A549 (cell line): ENCODE measurements around the gene UPB1.

Experiments used
- CHD2 ChIP-seq: fragments of 150-350 bp; IDR thresholded peaks from 2 replicates; pipeline ENCODE4 v1.6.1; 2014; ENCODE audit warnings: low read length; ENCODE audit not compliant: partially characterized antibody
- CTCF ChIP-seq: fragments of >200 bp; sonication (Bioruptor Twin); formaldehyde crosslinking; IDR thresholded peaks from 3 replicates; pipeline ENCODE4 v1.5.1; 2016
- HMGXB4 ChIP-seq: fragments of 250-450 bp; sonication (Bioruptor Pico); IDR thresholded peaks from 2 replicates; pipeline ENCODE4 v1.5.0; 2021; ENCODE audit warnings: mild to moderate bottlenecking, moderate library complexity, borderline replicate concordance
- MAFK ChIP-seq: fragments of 450-650 bp; IDR thresholded peaks from 2 replicates; pipeline ENCODE4 v1.6.1; 2014; ENCODE audit not compliant: partially characterized antibody
- MYC ChIP-seq: IDR thresholded peaks from 2 replicates; pipeline ENCODE4 v1.6.1; 2012; ENCODE audit warnings: mild to moderate bottlenecking, inconsistent platforms, low read length, improper control_type of control experiment, borderline replicate concordance
- NR3C1 ChIP-seq: fragments of >200 bp; sonication (Bioruptor Twin); formaldehyde crosslinking; IDR thresholded peaks from 3 replicates; pipeline ENCODE4 v1.6.1; 2017
- PBX3 ChIP-seq: IDR thresholded peaks from 2 replicates; pipeline ENCODE4 v1.6.1; 2012
- POLR2A ChIP-seq: IDR thresholded peaks from 2 replicates; pipeline ENCODE4 v1.6.1; 2012; ENCODE audit warnings: mild to moderate bottlenecking, low read length
- REST ChIP-seq: fragments of 200-600 bp; sonication (generic); IDR thresholded peaks from 2 replicates; pipeline ENCODE4 v1.6.1; 2016; ENCODE audit warnings: antibody characterized with exemption, mild to moderate bottlenecking, moderate library complexity
- RFX5 ChIP-seq: fragments of 450-650 bp; IDR thresholded peaks from 2 replicates; pipeline ENCODE4 v1.7.1; 2014; ENCODE audit warnings: antibody characterized with exemption, mild to moderate bottlenecking, moderate library complexity

GRCh38 chr22:24517446-24517845, 22.3 kb downstream of the UPB1 start:
- TF ChIP-seq PBX3 = no peak
- TF ChIP-seq REST = no peak
- TF ChIP-seq HMGXB4 (CRISPR knock-in tag) = no peak
- TF ChIP-seq CTCF = no peak
- no peak for TF ChIP-seq MYC
- no peak for TF ChIP-seq RFX5
- TF ChIP-seq POLR2A = no peak
- no peak for TF ChIP-seq MAFK
- no peak for TF ChIP-seq CHD2
- no peak for TF ChIP-seq NR3C1
